ENCODE data around the gene SP8. TPM values are rescaled to one million over a fixed set of nuclear protein-coding genes. Genes with fewer than 3 reads are reported as not detected.

Gene SP8
- total RNA-seq, 6 experiments from 2014 or later: not detected

DNA sequence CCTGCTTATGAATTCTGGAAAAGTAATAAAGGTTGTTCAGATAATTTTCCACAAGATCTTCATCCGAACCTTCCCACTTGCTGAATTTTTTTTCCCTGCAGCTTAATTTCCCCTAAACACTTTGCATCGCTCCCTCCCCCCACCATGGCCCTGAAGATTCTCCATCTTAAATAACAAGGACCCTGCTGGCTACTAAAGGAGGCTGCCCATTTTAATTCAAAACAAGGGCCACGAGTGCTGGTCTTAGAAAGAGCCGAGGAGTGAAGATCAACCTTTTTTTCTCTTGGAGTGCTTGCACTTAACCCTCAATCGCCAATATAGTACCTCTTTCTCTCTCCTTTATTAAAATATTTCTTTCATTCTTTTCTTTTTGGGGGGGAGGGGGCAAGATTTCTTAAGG, 9.2 kb upstream of the SP8 start:
- Histone ChIP-seq H3K4me3 (no peak overlapping the region), H3K9me3 (no peaks in the 10 kb centered on the region), H3K36me3 (no peaks in the 10 kb centered on the region), H3K27me3 (peaks cover 10 to 62% of the 10 kb centered on the region in 2 donors), H3K27ac (no peak overlapping the region), H3K4me1 (peaks cover 0 to 14% (median 3%) of the 10 kb centered on the region in 4 donors)
- ATAC-seq: no peak
- DNase-seq: no peak
- WGBS (ENCODE audit: insufficient coverage, low coverage, low lambda C conversion rate, missing lambda C conversion rate): 6% methylated on average over 5 of the region's 5 CpGs
- intact Hi-C loops (cut with DNase I): no loop called here
- TF ChIP-seq, protein P1, sequence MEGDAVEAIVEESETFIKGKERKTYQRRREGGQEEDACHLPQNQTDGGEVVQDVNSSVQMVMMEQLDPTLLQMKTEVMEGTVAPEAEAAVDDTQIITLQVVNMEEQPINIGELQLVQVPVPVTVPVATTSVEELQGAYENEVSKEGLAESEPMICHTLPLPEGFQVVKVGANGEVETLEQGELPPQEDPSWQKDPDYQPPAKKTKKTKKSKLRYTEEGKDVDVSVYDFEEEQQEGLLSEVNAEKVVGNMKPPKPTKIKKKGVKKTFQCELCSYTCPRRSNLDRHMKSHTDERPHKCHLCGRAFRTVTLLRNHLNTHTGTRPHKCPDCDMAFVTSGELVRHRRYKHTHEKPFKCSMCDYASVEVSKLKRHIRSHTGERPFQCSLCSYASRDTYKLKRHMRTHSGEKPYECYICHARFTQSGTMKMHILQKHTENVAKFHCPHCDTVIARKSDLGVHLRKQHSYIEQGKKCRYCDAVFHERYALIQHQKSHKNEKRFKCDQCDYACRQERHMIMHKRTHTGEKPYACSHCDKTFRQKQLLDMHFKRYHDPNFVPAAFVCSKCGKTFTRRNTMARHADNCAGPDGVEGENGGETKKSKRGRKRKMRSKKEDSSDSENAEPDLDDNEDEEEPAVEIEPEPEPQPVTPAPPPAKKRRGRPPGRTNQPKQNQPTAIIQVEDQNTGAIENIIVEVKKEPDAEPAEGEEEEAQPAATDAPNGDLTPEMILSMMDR (IDR thresholded peaks at IDR 0.05): no peak
- TF ChIP-seq POLR2A (IDR thresholded peaks at IDR 0.05): no peak

DNA sequence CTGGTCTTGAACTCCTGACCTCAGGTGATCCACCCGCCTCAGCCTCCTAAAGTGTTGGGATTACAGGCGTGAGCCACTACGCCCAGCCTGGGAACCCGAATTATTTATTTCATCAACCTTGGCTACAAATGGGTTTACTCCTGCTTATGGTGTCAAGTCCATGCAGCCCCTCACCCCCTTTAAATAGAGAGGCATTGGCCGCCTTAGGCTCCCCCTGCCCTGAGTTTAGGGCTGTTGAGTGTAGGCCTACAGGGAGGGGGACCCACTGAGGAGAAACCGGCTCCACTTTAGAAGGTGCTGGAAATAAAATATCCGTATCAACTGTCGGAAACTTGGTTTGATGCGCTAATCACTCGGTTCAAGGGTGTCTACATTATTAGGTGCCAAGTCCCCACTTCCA, 8.7 kb upstream of the SP8 start:
- Histone ChIP-seq H3K4me3 (no peak overlapping the region), H3K4me1 (peaks cover 0 to 14% (median 3%) of the 10 kb centered on the region in 4 donors), H3K9me3 (no peaks in the 10 kb centered on the region), H3K27ac (no peak overlapping the region), H3K27me3 (peaks cover 10 to 67% of the 10 kb centered on the region in 2 donors), H3K36me3 (no peaks in the 10 kb centered on the region)
- WGBS (ENCODE audit: insufficient coverage, low coverage, low lambda C conversion rate, missing lambda C conversion rate): 12% methylated on average over 10 of the region's 10 CpGs
- no peak for TF ChIP-seq POLR2A (IDR thresholded peaks at IDR 0.05)
- TF ChIP-seq, protein P1 (IDR thresholded peaks at IDR 0.05): no peak
- ATAC-seq (no peak), DNase-seq (no peak)
- intact Hi-C loops (cut with DNase I): no loop called here

DNA sequence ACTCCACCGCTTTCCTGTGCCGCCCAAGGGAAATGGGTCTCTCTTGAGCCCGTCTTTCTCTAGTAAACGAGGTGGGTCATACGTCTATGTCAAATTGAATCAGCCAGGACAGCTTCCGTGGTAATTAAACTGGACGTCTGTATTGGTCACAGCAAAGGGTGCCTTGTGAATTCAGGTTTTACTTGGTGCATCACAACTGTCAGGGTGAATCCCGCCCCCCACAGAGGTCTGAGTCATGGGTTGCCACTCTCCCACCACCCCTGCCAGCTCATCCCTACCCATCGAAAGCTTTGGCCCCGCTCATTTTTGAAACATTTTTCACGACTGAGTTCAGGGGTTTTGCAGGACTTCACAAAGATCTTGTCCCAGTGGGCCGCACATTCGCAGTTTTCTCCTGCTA, 8.0 kb upstream of the SP8 start:
- intact Hi-C loops (cut with DNase I): no loop called here
- H3K36me3 ChIP-seq: no peaks in the 10 kb centered on the region
- peaks cover 10 to 70% of the 10 kb centered on the region in 2 donors for H3K27me3 ChIP-seq
- 9% methylated on average over 12 of the region's 13 CpGs for WGBS (ENCODE audit: insufficient coverage, low coverage, low lambda C conversion rate, missing lambda C conversion rate)
- H3K4me3 ChIP-seq: no peak overlapping the region
- no peak overlapping the region for H3K27ac ChIP-seq
- H3K9me3 ChIP-seq: no peaks in the 10 kb centered on the region
- ATAC-seq (no peak), DNase-seq (no peak)
- TF ChIP-seq, protein P1 (IDR thresholded peaks at IDR 0.05): no peak
- no peak for TF ChIP-seq POLR2A (IDR thresholded peaks at IDR 0.05)
- peaks cover 0 to 14% (median 3%) of the 10 kb centered on the region in 4 donors for H3K4me1 ChIP-seq

DNA sequence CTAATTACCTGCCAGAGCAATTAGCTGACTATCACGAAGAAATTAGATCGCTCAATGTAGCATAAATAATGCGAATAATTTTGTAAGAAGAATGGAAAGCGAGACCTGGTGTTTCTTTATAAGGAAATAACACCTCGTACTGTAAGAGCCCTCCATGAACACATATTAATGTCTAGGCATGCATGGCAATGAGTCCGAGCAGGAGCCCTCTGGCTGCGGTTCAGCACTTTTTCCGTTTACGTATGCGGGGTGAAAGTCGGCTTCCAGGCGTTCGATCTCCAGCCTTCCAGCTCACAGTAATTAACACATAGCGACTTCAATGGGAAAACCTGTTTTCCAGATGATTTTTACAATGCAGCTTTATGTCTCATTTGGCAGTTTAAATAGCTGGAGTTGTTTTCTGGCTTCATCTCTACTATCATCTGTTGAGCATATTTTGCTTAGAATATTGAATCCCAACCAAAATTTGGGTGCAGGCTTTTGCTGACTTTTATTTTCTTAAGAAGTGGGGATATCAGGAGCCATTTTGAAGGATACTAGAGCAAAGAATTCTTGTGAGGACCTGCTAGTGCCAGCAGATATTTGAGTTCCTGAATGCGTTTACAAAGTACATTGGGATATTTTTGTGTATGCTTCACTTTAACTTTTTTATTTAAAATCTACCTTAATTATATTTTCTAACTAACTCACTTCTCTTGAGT, 7.2 kb upstream of the SP8 start:
- Histone ChIP-seq H3K4me3 (no peak overlapping the region), H3K27me3 (peaks cover 14 to 79% of the 10 kb centered on the region in 2 donors), H3K9me3 (no peaks in the 10 kb centered on the region), H3K36me3 (no peaks in the 10 kb centered on the region), H3K27ac (no peak overlapping the region), H3K4me1 (peaks cover 0 to 12% (median 3%) of the 10 kb centered on the region in 4 donors)
- 15% methylated on average over 10 of the region's 15 CpGs for WGBS (ENCODE audit: insufficient coverage, low coverage, low lambda C conversion rate, missing lambda C conversion rate)
- ATAC-seq (no peak), DNase-seq (no peak)
- TF ChIP-seq, protein P1 (IDR thresholded peaks at IDR 0.05): no peak
- TF ChIP-seq POLR2A (IDR thresholded peaks at IDR 0.05): no peak
- intact Hi-C loops (cut with DNase I): no loop called here
